Lower leg skin (tissue), 4 donors: ENCODE results near the gene EPHA6. TPM values are rescaled to one million over a fixed set of nuclear protein-coding genes. Genes with fewer than 3 reads are reported as not detected.

Experiments used
- DNase-seq, 2 donors: peaks; one replicate each; pipeline ENCODE4 v3.0.0-alpha.2; 2019; ENCODE audit warnings: low spot score in 2 of 2
- H3K4me3 ChIP-seq: fragments of 200-600 bp; sonication (generic); 2 replicates; pipeline ENCODE4 v1.5.1; 2017; ENCODE audit warnings: mild to moderate bottlenecking, low read depth; ENCODE audit not compliant: poor library complexity, severe bottlenecking
- CTCF ChIP-seq, 3 donors: fragments of 450-650 bp; IDR thresholded peaks; one replicate each; pipeline ENCODE4 v1.5.1; 2016; ENCODE audit warnings: antibody characterized with exemption in 3 of 3, mild to moderate bottlenecking in 3 of 3, moderate library complexity in 2 of 3
- POLR2A ChIP-seq, 2 donors: fragments of 450-650 bp; IDR thresholded peaks; one replicate each; pipeline ENCODE4 v1.6.1; 2016 to 2017; ENCODE audit warnings: antibody characterized with exemption in 2 of 2, mild to moderate bottlenecking in 1 of 2, moderate library complexity in 1 of 2
- WGBS, 2 donors: methylation state at CpG; one replicate each; pipeline ENCODE4 v1.1.5; 2018; 5-methylcytosine and 5-hydroxymethylcytosine counted together
- intact Hi-C: fragments of 100-400 bp; cut with DNase I; formaldehyde crosslinking; loops from one replicate; pipeline ENCODE4 v1.15.0; 2023; ENCODE audit warnings: low total_unique reads
- total RNA-seq, 4 donors: library from RNA; depleted of rRNA; stranded (reverse); fragments of >200 nt; gene quantifications; one replicate each; pipeline ENCODE4 v1.1.0, GENCODE V29; 2016

Gene EPHA6
- total RNA-seq, 4 donors from 2014 or later: 0.23 TPM; not detected in 3

- 67 to 81% methylated on average over 1 of the region's 1 CpG for WGBS, 2 donors
- DNase-seq: no peak
- H3K4me3 ChIP-seq: no peak overlapping the region
- TF ChIP-seq CTCF (IDR thresholded peaks at IDR 0.05): no peak
- TF ChIP-seq POLR2A (IDR thresholded peaks at IDR 0.05): no peak
- intact Hi-C loops: no loop called here
Measured at GRCh38 chr3:97197830-97198229, 383.4 kb downstream of the EPHA6 start.

- H3K4me3 ChIP-seq: no peak overlapping the region
- intact Hi-C loops: no loop called here
- TF ChIP-seq CTCF (IDR thresholded peaks at IDR 0.05): no peak
- TF ChIP-seq POLR2A (IDR thresholded peaks at IDR 0.05): no peak
- no peak for DNase-seq
- 79 to 80% methylated on average over 3 of the region's 3 CpGs for WGBS, 2 donors
Measured at GRCh38 chr3:97200387-97200786, 386.0 kb downstream of the EPHA6 start.

GRCh38 chr3:97201814-97202213 lies 387.4 kb downstream of the EPHA6 start:
- no peak for DNase-seq
- TF ChIP-seq POLR2A (IDR thresholded peaks at IDR 0.05) (no peak), CTCF (IDR thresholded peaks at IDR 0.05) (no peak)
- intact Hi-C loops: no loop called here
- no peak overlapping the region for H3K4me3 ChIP-seq
- WGBS, 2 donors: 63 to 81% methylated on average over 2 of the region's 2 CpGs

- no peak for DNase-seq
- intact Hi-C loops: no loop called here
- WGBS, 2 donors: 48 to 64% methylated on average over 1 of the region's 1 CpG
- TF ChIP-seq POLR2A (IDR thresholded peaks at IDR 0.05) (no peak), CTCF (IDR thresholded peaks at IDR 0.05) (no peak)
- no peak overlapping the region for H3K4me3 ChIP-seq
Measured at GRCh38 chr3:97228966-97229365, 414.6 kb downstream of the EPHA6 start.

GRCh38 chr3:97230486-97230885 lies 416.1 kb downstream of the EPHA6 start:
- TF ChIP-seq POLR2A (IDR thresholded peaks at IDR 0.05): no peak
- TF ChIP-seq CTCF (IDR thresholded peaks at IDR 0.05): no peak
- no peak overlapping the region for H3K4me3 ChIP-seq
- DNase-seq: no peak
- 82 to 85% methylated on average over 3 of the region's 3 CpGs for WGBS, 2 donors
- intact Hi-C loops: no loop called here

- WGBS, 2 donors: 32 to 36% methylated on average over 5 of the region's 5 CpGs
- H3K4me3 ChIP-seq: no peak overlapping the region
- intact Hi-C loops: no loop called here
Measured at GRCh38 chr3:97232393-97233034, 418.1 kb downstream of the EPHA6 start.

More at GRCh38 chr3:97232393-97233034, 418.1 kb downstream of the EPHA6 start:
- peak in 1 of 2 donors; percentile 18 for DNase-seq
- TF ChIP-seq CTCF (IDR thresholded peaks at IDR 0.05) (no peak), POLR2A (IDR thresholded peaks at IDR 0.05) (no peak)
